HepG2 (cell line): ENCODE data around the gene TJP3. TPM values are rescaled to one million over a fixed set of nuclear protein-coding genes. Genes with fewer than 3 reads are reported as not detected.

ENCODE experiments used
- ATAC-seq: fragments of 200-7000 bp; cut with Tn5 transposase; 3 replicates; pipeline ENCODE4 v1.9.1; 2020; ENCODE audit warnings: mild to moderate bottlenecking, moderate library complexity
- Bru-seq: library from RNA; stranded (reverse); fragments of 400-500 nt; gene quantifications from one replicate; lab custom pipeline; 2021; lab: Mats Ljungman, UMichigan
- BruChase-seq, 2 experiments: library from RNA; stranded (reverse); fragments of 400-500 nt; gene quantifications; one replicate each; lab custom pipeline; 2021; lab: Mats Ljungman, UMichigan
- BruUV-seq: library from RNA; stranded (reverse); fragments of 400-500 nt; replicated peaks from 2 replicates; lab custom pipeline; 2021; lab: Mats Ljungman, UMichigan
- CTCF ChIA-PET: fragments of 300-600 bp; formaldehyde crosslinking; extraction: SDS; loops from one replicate; lab custom pipeline; 2021; ENCODE audit warnings: low total read pairs, inconsistent platforms, low intra/inter-chr PET ratio; lab: Yijun Ruan, JAX
- POLR2A ChIA-PET: fragments of 350-600 bp; sonication (Branson Sonifier 250); formaldehyde crosslinking; loops from one replicate; lab custom pipeline; 2020; ENCODE audit warnings: antibody characterized with exemption, inconsistent platforms; lab: Yijun Ruan, JAX
- DNase-seq: peaks from one replicate; pipeline ENCODE4 v3.0.0-alpha.2; 2015; ENCODE audit warnings: low spot score
- FAIRE-seq: peaks from 3 replicates; lab custom pipeline; 2011; peaks lifted over from hg19 to GRCh38; lab: Jason Lieb, UNC
- H2AFZ ChIP-seq: one replicate; pipeline ENCODE4 v1.6.1; 2011; ENCODE audit warnings: low read length, inconsistent platforms
- H3K27ac ChIP-seq: fragments of 300-600 bp; 3 replicates; pipeline ENCODE4 v1.8.0; 2011; ENCODE audit warnings: mixed run types, mild to moderate bottlenecking, mixed read lengths, low read length, inconsistent platforms; ENCODE audit not compliant: insufficient read depth; ENCODE audit errors: extremely low read length
- H3K27me3 ChIP-seq, 2 experiments: fragments of 200-600 bp in 1 of 2; 2 replicates in 1 of 2; 3 replicates in 1 of 2; pipeline versions ENCODE4 v1.6.0 to v1.8.0; 2011; ENCODE audit warnings: low read length in 2 of 2, mild to moderate bottlenecking in 2 of 2, moderate library complexity in 2 of 2, inconsistent platforms in 1 of 2; ENCODE audit not compliant: insufficient read depth in 2 of 2, control insufficient read depth in 1 of 2
- H3K36me3 ChIP-seq, 2 experiments: fragments of 200-600 bp in 1 of 2; replicated peaks in 1 of 2; 2 replicates in 1 of 2; 3 replicates in 1 of 2; pipeline versions ENCODE4 v1.5.1 to v1.8.0; 2011; ENCODE audit warnings: low read length in 2 of 2, inconsistent platforms in 1 of 2; ENCODE audit not compliant: insufficient read depth in 2 of 2, control insufficient read depth in 1 of 2
- H3K4me1 ChIP-seq: 2 replicates; pipeline ENCODE4 v1.5.1; 2012; ENCODE audit warnings: low read length, inconsistent platforms; ENCODE audit not compliant: insufficient read depth
- H3K4me2 ChIP-seq: 2 replicates; pipeline ENCODE4 v1.6.0; 2011; ENCODE audit warnings: low read depth, low read length, inconsistent platforms
- H3K4me3 ChIP-seq, 3 experiments: fragments of 200-600 bp in 1 of 3; sonication (generic), shearing (Covaris generic) in 1 of 3; replicated peaks in 1 of 3; 2 replicates each; pipeline ENCODE4 v1.5.1; 2011 to 2016; ENCODE audit warnings: low read length in 3 of 3, inconsistent platforms in 2 of 3, low read depth in 2 of 3, mild to moderate bottlenecking in 2 of 3, control low read depth in 1 of 3, mixed read lengths in 1 of 3; ENCODE audit not compliant: insufficient read depth in 1 of 3
- H3K79me2 ChIP-seq: one replicate; pipeline ENCODE4 v1.6.1; 2011; ENCODE audit warnings: low read length, inconsistent platforms; ENCODE audit not compliant: insufficient read depth
- H3K9ac ChIP-seq: 2 replicates; pipeline ENCODE4 v1.6.0; 2011; ENCODE audit warnings: mild to moderate bottlenecking, low read depth, low read length, inconsistent platforms; ENCODE audit not compliant: insufficient read depth
- H3K9me3 ChIP-seq: 2 replicates; pipeline ENCODE4 v1.5.1; 2012; ENCODE audit warnings: mild to moderate bottlenecking, low read length
- H4K20me1 ChIP-seq: 2 replicates; pipeline ENCODE4 v1.6.0; 2011; ENCODE audit warnings: inconsistent platforms, mild to moderate bottlenecking, low read length, moderate library complexity; ENCODE audit not compliant: insufficient read depth
- CBX5 ChIP-seq: sonication (generic); formaldehyde crosslinking; IDR thresholded peaks from 2 replicates; pipeline ENCODE4 v1.4.0; 2020; ENCODE audit warnings: missing genetic modification reagents, borderline replicate concordance
- SP5 ChIP-seq: IDR thresholded peaks from 2 replicates; pipeline ENCODE4 v1.6.1; 2016; ENCODE audit warnings: low read depth, borderline replicate concordance
- ZNF816 ChIP-seq: sonication (generic); formaldehyde crosslinking; IDR thresholded peaks from 2 replicates; pipeline ENCODE4 v1.8.0; 2022; ENCODE audit warnings: missing genetic modification reagents, mild to moderate bottlenecking, borderline replicate concordance
- WGBS: methylation state at CpG from one replicate; pipeline ENCODE4 v1.1.6; 2017; ENCODE audit warnings: low lambda C conversion rate; 5-methylcytosine and 5-hydroxymethylcytosine counted together
- in situ Hi-C: cut with HindIII; loops from 2 replicates; pipeline ENCODE4 v1.10.0; 2017; ENCODE audit warnings: low pct_unique_long_range_greater_than_20kb; ENCODE audit not compliant: extremely low pct_ligation_motif_present
- intact Hi-C: fragments of 100-400 bp; cut with micrococcal nuclease; formaldehyde crosslinking; loops from one replicate; pipeline ENCODE4 v1.10.0; 2022; ENCODE audit not compliant: unreplicated experiment
- long read RNA-seq, 2 experiments: library from RNA in 1 of 2; library from polyadenylated mRNA in 1 of 2; stranded (forward) in 1 of 2; unstranded in 1 of 2; transcript quantifications; one replicate each; pipeline ENCODE4 v2.0.0, GENCODE V29; 2019 to 2022
- polyA minus RNA-seq, 3 experiments: library from RNA; depleted of rRNA, polyadenylated mRNA; stranded (reverse); fragments of >200 nt; gene quantifications; 2 replicates each; pipeline ENCODE4 v1.2.3, GENCODE V29; 2011; ENCODE audit warnings: low replicate concordance in 1 of 3
- polyA plus RNA-seq, 8 experiments: library from polyadenylated mRNA; depleted of rRNA in 3 of 8; stranded (reverse) in 7 of 8; unstranded in 1 of 8; fragments of >200 nt; fragmentation: Illumina TruSeq in 4 of 8; extraction: Trizol in 4 of 8; gene quantifications; 2 replicates each; pipeline versions ENCODE4 v1.2.1 to v1.2.3, GENCODE V29; 2011 to 2016; ENCODE audit warnings: low read depth in 4 of 8, missing spikeins in 1 of 8, mixed read lengths in 1 of 8; ENCODE audit not compliant: insufficient read depth in 1 of 8
- total RNA-seq, 5 experiments: library from RNA; depleted of rRNA; stranded (reverse); fragments of >200 nt; fragmentation: Illumina TruSeq; extraction: Trizol; gene quantifications; 2 replicates each; pipeline ENCODE4 v1.2.3, GENCODE V29; 2016; ENCODE audit warnings: low read depth in 1 of 5
- TF ChIP-seq, protein P1 (sequence below), 2 experiments: sonication (generic) in 1 of 2; formaldehyde crosslinking in 1 of 2; IDR thresholded peaks; 2 replicates each; pipeline versions ENCODE4 v1.4.0 to v1.6.1; 2016 to 2020; ENCODE audit warnings: borderline replicate concordance in 1 of 2, low read depth in 1 of 2, mild to moderate bottlenecking in 1 of 2, missing genetic modification reagents in 1 of 2
- TF ChIP-seq, protein P2 (sequence below): sonication (generic); formaldehyde crosslinking; IDR thresholded peaks from 2 replicates; pipeline ENCODE4 v1.9.0; 2022; ENCODE audit warnings: missing genetic modification reagents, mild to moderate bottlenecking, borderline replicate concordance

The TJP3 gene, protein sequence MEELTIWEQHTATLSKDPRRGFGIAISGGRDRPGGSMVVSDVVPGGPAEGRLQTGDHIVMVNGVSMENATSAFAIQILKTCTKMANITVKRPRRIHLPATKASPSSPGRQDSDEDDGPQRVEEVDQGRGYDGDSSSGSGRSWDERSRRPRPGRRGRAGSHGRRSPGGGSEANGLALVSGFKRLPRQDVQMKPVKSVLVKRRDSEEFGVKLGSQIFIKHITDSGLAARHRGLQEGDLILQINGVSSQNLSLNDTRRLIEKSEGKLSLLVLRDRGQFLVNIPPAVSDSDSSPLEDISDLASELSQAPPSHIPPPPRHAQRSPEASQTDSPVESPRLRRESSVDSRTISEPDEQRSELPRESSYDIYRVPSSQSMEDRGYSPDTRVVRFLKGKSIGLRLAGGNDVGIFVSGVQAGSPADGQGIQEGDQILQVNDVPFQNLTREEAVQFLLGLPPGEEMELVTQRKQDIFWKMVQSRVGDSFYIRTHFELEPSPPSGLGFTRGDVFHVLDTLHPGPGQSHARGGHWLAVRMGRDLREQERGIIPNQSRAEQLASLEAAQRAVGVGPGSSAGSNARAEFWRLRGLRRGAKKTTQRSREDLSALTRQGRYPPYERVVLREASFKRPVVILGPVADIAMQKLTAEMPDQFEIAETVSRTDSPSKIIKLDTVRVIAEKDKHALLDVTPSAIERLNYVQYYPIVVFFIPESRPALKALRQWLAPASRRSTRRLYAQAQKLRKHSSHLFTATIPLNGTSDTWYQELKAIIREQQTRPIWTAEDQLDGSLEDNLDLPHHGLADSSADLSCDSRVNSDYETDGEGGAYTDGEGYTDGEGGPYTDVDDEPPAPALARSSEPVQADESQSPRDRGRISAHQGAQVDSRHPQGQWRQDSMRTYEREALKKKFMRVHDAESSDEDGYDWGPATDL
- total RNA-seq (2016; rRNA removed; fragmentation: Illumina TruSeq; extraction: Trizol) (20.6 and 21.5 TPM in 2 replicates), polyA plus RNA-seq (2011; rRNA removed) (2.3 and 3.3 TPM in 2 replicates), polyA minus RNA-seq (2011; rRNA and poly(A)+ RNA removed; ENCODE audit: low replicate concordance) (4.2 and 4.7 TPM in 2 replicates), Bru-seq, nascent RNA (percentile 51 among the genes with signal in this experiment), BruChase-seq, experiment 1, labeled RNA remaining after a 6-hour chase (percentile 54 among the genes with signal in this experiment), BruChase-seq, experiment 2, labeled RNA remaining after a 2-hour chase (percentile 57 among the genes with signal in this experiment)
- 4.8 and 6.1 TPM in 2 replicates for total RNA-seq (2016; cell fraction: cytosol; rRNA removed; fragmentation: Illumina TruSeq; extraction: Trizol; ENCODE audit: low read depth)
- 12.8 and 26.0 TPM in 2 replicates for total RNA-seq (2016; cell fraction: insoluble cytoplasmic fraction; rRNA removed; fragmentation: Illumina TruSeq; extraction: Trizol)
- total RNA-seq (2016; cell fraction: membrane; rRNA removed; fragmentation: Illumina TruSeq; extraction: Trizol) = 6.5 and 7.3 TPM in 2 replicates
- total RNA-seq (2016; cell fraction: nucleus; rRNA removed; fragmentation: Illumina TruSeq; extraction: Trizol) = 21.9 and 26.6 TPM in 2 replicates
- 0.60 and 0.95 TPM in 2 replicates for polyA plus RNA-seq (2011; cell fraction: cytosol; rRNA removed)
- polyA plus RNA-seq (2011; cell fraction: nucleus; rRNA removed) = 7.0 and 7.9 TPM in 2 replicates
- 5.3 and 9.8 TPM in 2 replicates for polyA plus RNA-seq (2012)
- polyA plus RNA-seq (2016; cell fraction: cytosol; fragmentation: Illumina TruSeq; extraction: Trizol; ENCODE audit: low read depth) = 1.8 and 2.4 TPM in 2 replicates
- polyA plus RNA-seq (2016; cell fraction: insoluble cytoplasmic fraction; fragmentation: Illumina TruSeq; extraction: Trizol; ENCODE audit: low read depth) = 14.4 and 15.0 TPM in 2 replicates
- 3.0 and 3.4 TPM in 2 replicates for polyA plus RNA-seq (2016; cell fraction: membrane; fragmentation: Illumina TruSeq; extraction: Trizol; ENCODE audit: low read depth)
- polyA plus RNA-seq (2016; cell fraction: nucleus; fragmentation: Illumina TruSeq; extraction: Trizol; ENCODE audit: insufficient read depth, low read depth) = 30.0 and 33.5 TPM in 2 replicates
- polyA minus RNA-seq (2011; cell fraction: cytosol; rRNA and poly(A)+ RNA removed) = 4.5 and 6.3 TPM in 2 replicates
- 3.5 and 6.6 TPM in 2 replicates for polyA minus RNA-seq (2011; cell fraction: nucleus; rRNA and poly(A)+ RNA removed)
- long read RNA-seq, experiment 1, partial matches to known transcripts = 4 of 11 reads
- long read RNA-seq, experiment 1, other reads (novel, unspliced or antisense) = 3 of 11 reads
- long read RNA-seq, experiment 2, partial matches to known transcripts = 3 of 10 reads
- long read RNA-seq, experiment 2, other reads (novel, unspliced or antisense) = 4 of 10 reads

DNA sequence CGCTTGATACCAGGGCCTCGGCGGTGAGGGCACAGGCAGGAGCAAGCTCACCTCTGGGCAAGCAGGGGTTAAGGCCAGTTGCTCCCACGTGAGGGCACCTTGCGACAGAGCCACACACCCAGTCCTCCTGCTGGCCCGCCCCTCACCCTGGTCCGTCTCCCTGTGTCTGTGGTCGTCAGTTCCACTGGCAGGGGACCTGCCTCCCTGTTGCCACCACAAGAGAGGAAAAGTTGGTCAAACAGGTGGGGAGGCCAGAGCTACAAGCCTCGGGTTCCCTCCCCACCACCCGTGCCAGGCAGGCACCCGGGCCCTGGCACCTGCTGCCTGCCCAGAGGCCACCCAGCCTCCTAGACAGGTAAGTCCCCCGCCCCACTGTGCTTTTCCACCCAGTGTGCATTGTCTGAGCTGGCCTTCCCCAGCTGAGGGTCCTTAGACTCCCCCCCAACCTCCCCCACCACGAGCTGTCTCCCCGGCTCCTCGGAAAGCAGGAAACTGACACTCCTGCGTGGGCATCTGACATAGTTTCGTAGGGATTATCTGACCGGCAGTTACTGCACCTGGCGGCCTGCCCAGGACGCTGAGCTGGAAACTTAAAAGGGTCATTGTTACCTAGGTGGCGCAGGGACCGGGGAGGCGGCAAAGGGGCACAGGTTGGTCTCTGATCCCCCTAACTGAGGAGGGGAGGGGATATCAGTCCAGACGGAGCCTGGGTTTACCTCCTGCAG is at the start of gene TJP3:
Gene TJP3, plus strand, starts transcription at position 178 of the 725 bp plus-strand sequence. CDS start 20,049 bp downstream, outside the sequence.
- Histone ChIP-seq H3K4me1 (peaks cover 60% of the 10 kb centered on the region), H3K9ac (peak within 1 kb of the TSS; percentile 72), H3K9me3 (no peaks in the 10 kb centered on the region), H2AFZ (no peak within 1 kb of the TSS), H3K36me3 (no peaks in the 10 kb centered on the region), H3K27ac (peak within 1 kb of the TSS; percentile 85), H3K27me3 (no peaks in the 10 kb centered on the region), H3K79me2 (no peaks in the 10 kb centered on the region), H4K20me1 (no peaks in the 10 kb centered on the region), H3K4me2 (peak within 1 kb of the TSS; percentile 98), H3K4me3 (peak within 1 kb of the TSS; percentile 61 to 82 (median 77))
- peak; percentile 85 for ATAC-seq
- 2% methylated on average over 6 of the region's 24 CpGs for WGBS
- intact Hi-C loops (loop anchor here (10.0 kb wide), 1 partner anchor 56 kb away; the partner anchor contains the start of genes APBA3 and MRPL54), in situ Hi-C loops (loop anchor here (5.0 kb wide), 1 partner anchor 46 kb away; no protein-coding TSS in a partner anchor)
- CTCF ChIA-PET = interaction anchor here (0.6 kb wide), 1 partner anchor 201 kb away, joined by 3 read pairs; no protein-coding TSS in a partner anchor
- peak; percentile 75 for DNase-seq
- POLR2A ChIA-PET = interaction anchor here (0.7 to 1.7 kb wide), 6 partner anchors 11 to 54 kb away, joined by 3 to 12 read pairs (median 4); partner anchors contain the start of gene MRPL54
- TSS peak; percentile 71 for BruUV-seq
- peak; percentile 40 for FAIRE-seq
- TF ChIP-seq ZNF816 (CRISPR knock-in tag) = no peak
- TF ChIP-seq, protein P1, sequence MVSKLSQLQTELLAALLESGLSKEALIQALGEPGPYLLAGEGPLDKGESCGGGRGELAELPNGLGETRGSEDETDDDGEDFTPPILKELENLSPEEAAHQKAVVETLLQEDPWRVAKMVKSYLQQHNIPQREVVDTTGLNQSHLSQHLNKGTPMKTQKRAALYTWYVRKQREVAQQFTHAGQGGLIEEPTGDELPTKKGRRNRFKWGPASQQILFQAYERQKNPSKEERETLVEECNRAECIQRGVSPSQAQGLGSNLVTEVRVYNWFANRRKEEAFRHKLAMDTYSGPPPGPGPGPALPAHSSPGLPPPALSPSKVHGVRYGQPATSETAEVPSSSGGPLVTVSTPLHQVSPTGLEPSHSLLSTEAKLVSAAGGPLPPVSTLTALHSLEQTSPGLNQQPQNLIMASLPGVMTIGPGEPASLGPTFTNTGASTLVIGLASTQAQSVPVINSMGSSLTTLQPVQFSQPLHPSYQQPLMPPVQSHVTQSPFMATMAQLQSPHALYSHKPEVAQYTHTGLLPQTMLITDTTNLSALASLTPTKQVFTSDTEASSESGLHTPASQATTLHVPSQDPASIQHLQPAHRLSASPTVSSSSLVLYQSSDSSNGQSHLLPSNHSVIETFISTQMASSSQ (IDR thresholded peaks at IDR 0.05; ENCODE audit: low read depth) = no peak
- TF ChIP-seq, protein P1 (CRISPR knock-in tag; IDR thresholded peaks at IDR 0.05; ENCODE audit: borderline replicate concordance) = peak; percentile 33; the same call in 1 of the 2 replicates
- TF ChIP-seq, protein P2, sequence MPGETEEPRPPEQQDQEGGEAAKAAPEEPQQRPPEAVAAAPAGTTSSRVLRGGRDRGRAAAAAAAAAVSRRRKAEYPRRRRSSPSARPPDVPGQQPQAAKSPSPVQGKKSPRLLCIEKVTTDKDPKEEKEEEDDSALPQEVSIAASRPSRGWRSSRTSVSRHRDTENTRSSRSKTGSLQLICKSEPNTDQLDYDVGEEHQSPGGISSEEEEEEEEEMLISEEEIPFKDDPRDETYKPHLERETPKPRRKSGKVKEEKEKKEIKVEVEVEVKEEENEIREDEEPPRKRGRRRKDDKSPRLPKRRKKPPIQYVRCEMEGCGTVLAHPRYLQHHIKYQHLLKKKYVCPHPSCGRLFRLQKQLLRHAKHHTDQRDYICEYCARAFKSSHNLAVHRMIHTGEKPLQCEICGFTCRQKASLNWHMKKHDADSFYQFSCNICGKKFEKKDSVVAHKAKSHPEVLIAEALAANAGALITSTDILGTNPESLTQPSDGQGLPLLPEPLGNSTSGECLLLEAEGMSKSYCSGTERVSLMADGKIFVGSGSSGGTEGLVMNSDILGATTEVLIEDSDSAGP (CRISPR knock-in tag) = peak; percentile 91
- peak; percentile 68 for TF ChIP-seq SP5 (CRISPR knock-in tag)
- 0 out of 2 replicates have a peak, but pooled peaks have one; percentile 52 for TF ChIP-seq CBX5 (CRISPR knock-in tag)
